ENCODE data around the gene RGS7BP. TPM values are rescaled to one million over a fixed set of nuclear protein-coding genes. Genes with fewer than 3 reads are reported as not detected.

The RGS7BP gene
- total RNA-seq, 1 donor from 2014 or later: 1.7 TPM

GRCh38 chr5:64632251-64632650, 126.4 kb downstream of the RGS7BP start:
- no peak for DNase-seq (ENCODE audit: low spot score)

GRCh38 chr5:64634997-64635686, 129.3 kb downstream of the RGS7BP start:
- DNase-seq (ENCODE audit: low spot score): peak; percentile 38

- no peak for DNase-seq (ENCODE audit: low spot score)
Observed at GRCh38 chr5:64637144-64637543, 131.3 kb downstream of the RGS7BP start.

GRCh38 chr5:64637837-64638443, 132.1 kb downstream of the RGS7BP start:
- no peak for DNase-seq (ENCODE audit: low spot score)

- DNase-seq (ENCODE audit: low spot score): no peak
Observed at GRCh38 chr5:64644831-64645230, 139.0 kb downstream of the RGS7BP start.

GRCh38 chr5:64646169-64646568, 140.4 kb downstream of the RGS7BP start:
- no peak for DNase-seq (ENCODE audit: low spot score)

GRCh38 chr5:64649512-64649911, 143.7 kb downstream of the RGS7BP start:
- DNase-seq (ENCODE audit: low spot score): no peak

- no peak for DNase-seq (ENCODE audit: low spot score)
Observed at GRCh38 chr5:64653766-64654560, 148.1 kb downstream of the RGS7BP start.

- no peak for DNase-seq (ENCODE audit: low spot score)
Observed at GRCh38 chr5:64654561-64654938, 148.7 kb downstream of the RGS7BP start.

GRCh38 chr5:64655596-64655995, 149.8 kb downstream of the RGS7BP start:
- DNase-seq (ENCODE audit: low spot score): no peak

- DNase-seq (ENCODE audit: low spot score): no peak
Observed at GRCh38 chr5:64659289-64659688, 153.5 kb downstream of the RGS7BP start.

Other genes with a start within 250 kb of the RGS7BP start
- gene SHISAL2B, start 184.5 kb downstream of the RGS7BP start, total RNA-seq (ENCODE audit: insufficient read depth, low replicate concordance): not detected

All from umbilical cord (tissue), 2 donors.